Measurements from ENCODE around the gene SMTNL2.

DNA sequence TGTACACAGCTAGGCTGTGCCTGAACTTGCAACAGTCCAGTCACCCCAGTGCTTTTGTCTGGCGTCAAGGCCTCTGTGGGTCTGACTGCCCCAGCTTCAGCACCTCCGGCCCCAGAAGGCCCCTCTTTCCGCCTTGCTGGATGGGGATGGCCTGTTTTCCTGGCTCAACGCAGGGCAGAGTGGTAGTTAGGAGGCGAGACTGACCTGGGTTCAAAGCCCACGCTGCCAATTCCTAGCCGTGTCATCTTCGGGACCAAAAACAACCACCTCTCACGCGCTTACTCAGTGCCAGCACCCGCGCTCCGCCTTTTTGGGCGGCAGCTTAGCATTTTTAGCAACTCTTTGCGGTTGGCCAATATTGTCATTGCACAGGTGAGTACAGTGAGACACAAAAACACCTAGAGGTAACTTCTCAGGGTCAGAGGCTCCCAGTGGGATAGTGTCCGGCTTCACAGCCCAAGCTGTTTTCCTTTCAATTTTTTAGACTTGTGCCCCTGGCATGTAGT is 33.7 kb upstream of the SMTNL2 start:
- TF ChIP-seq, protein P1, sequence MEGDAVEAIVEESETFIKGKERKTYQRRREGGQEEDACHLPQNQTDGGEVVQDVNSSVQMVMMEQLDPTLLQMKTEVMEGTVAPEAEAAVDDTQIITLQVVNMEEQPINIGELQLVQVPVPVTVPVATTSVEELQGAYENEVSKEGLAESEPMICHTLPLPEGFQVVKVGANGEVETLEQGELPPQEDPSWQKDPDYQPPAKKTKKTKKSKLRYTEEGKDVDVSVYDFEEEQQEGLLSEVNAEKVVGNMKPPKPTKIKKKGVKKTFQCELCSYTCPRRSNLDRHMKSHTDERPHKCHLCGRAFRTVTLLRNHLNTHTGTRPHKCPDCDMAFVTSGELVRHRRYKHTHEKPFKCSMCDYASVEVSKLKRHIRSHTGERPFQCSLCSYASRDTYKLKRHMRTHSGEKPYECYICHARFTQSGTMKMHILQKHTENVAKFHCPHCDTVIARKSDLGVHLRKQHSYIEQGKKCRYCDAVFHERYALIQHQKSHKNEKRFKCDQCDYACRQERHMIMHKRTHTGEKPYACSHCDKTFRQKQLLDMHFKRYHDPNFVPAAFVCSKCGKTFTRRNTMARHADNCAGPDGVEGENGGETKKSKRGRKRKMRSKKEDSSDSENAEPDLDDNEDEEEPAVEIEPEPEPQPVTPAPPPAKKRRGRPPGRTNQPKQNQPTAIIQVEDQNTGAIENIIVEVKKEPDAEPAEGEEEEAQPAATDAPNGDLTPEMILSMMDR (IDR thresholded peaks at IDR 0.05; ENCODE audit: low read depth, low read length): no peak
- no peak for TF ChIP-seq POLR2A (IDR thresholded peaks at IDR 0.05; ENCODE audit: extremely low read depth, insufficient read length)

All from NB4 (cell line).